CD4-positive, alpha-beta T cell (primary cell): ENCODE results near the gene CAMSAP1. TPM values are rescaled to one million over a fixed set of nuclear protein-coding genes. Genes with fewer than 3 reads are reported as not detected.
"Not testable (repeated sequence)": the region's sequence is repeated elsewhere in the genome, so short reads cannot be mapped to it uniquely, and the experiment has no call there.

Experiments used
- ATAC-seq: fragments of 200-7000 bp; cut with Tn5 transposase; one replicate; pipeline ENCODE4 v1.10.0; 2022; ENCODE audit warnings: mild to moderate bottlenecking; ENCODE audit not compliant: poor library complexity
- CTCF ChIA-PET: fragments of 350-600 bp; sonication (Branson Sonifier 250); formaldehyde crosslinking; loops from one replicate; lab custom pipeline; 2021; ENCODE audit warnings: antibody characterized with exemption, inconsistent platforms; lab: Charles Lee
- POLR2A ChIA-PET: fragments of 350-600 bp; sonication (Branson Sonifier 250); formaldehyde crosslinking; loops from one replicate; lab custom pipeline; 2021; ENCODE audit warnings: antibody characterized with exemption, inconsistent platforms; lab: Charles Lee
- DNase-seq, 14 experiments: peaks; one replicate each; pipeline ENCODE4 v3.0.0-alpha.2; 2013 to 2020; ENCODE audit warnings: mixed read lengths in 2 of 14
- H3K27ac ChIP-seq, 2 donors: one replicate each; pipeline versions ENCODE4 v1.5.1 to v1.7.0; 2013; ENCODE audit warnings: low read length in 2 of 2, low read depth in 1 of 2, mild to moderate bottlenecking in 1 of 2
- H3K27me3 ChIP-seq, 2 experiments: 1 replicate in 1 of 2; 2 replicates in 1 of 2; pipeline versions ENCODE4 v1.6.1 to v1.7.0; 2013; ENCODE audit warnings: low read length in 2 of 2, control low read depth in 1 of 2, mild to moderate bottlenecking in 1 of 2, moderate library complexity in 1 of 2; ENCODE audit not compliant: insufficient read depth in 2 of 2, control insufficient read depth in 1 of 2
- H3K36me3 ChIP-seq: one replicate; pipeline ENCODE4 v1.6.1; 2013; ENCODE audit warnings: low read length, control low read depth; ENCODE audit not compliant: insufficient read depth
- H3K4me1 ChIP-seq: one replicate; pipeline ENCODE4 v1.6.1; 2013; ENCODE audit warnings: low read length, control low read depth; ENCODE audit not compliant: insufficient read depth
- H3K4me3 ChIP-seq: one replicate; pipeline ENCODE4 v1.5.1; 2013; ENCODE audit warnings: mild to moderate bottlenecking, low read length, moderate library complexity
- H3K9me3 ChIP-seq, 2 experiments: 1 replicate in 1 of 2; 2 replicates in 1 of 2; pipeline versions ENCODE4 v1.6.1 to v1.7.0; 2013; ENCODE audit warnings: low read length in 2 of 2, mild to moderate bottlenecking in 2 of 2, control low read depth in 1 of 2, moderate library complexity in 1 of 2; ENCODE audit not compliant: control insufficient read depth in 1 of 2, insufficient read depth in 1 of 2
- H3K27ac Mint-ChIP-seq: one replicate; pipeline ENCODE4 v1.8.0; 2020; ENCODE audit warnings: mixed read lengths
- H3K27me3 Mint-ChIP-seq: one replicate; pipeline ENCODE4 v1.8.0; 2021; ENCODE audit warnings: mixed read lengths
- H3K36me3 Mint-ChIP-seq: one replicate; pipeline ENCODE4 v1.8.0; 2021; ENCODE audit warnings: low read depth, mixed read lengths
- H3K4me1 Mint-ChIP-seq: one replicate; pipeline ENCODE4 v1.8.0; 2021; ENCODE audit warnings: low read depth, mixed read lengths
- H3K4me3 Mint-ChIP-seq: one replicate; pipeline ENCODE4 v1.8.0; 2020; ENCODE audit warnings: mild to moderate bottlenecking, mixed read lengths
- H3K9me3 Mint-ChIP-seq: one replicate; pipeline ENCODE4 v1.8.0; 2020; ENCODE audit warnings: mixed read lengths
- CTCF ChIP-seq: fragments of 200-600 bp; IDR thresholded peaks from one replicate; pipeline ENCODE4 v1.8.0; 2022; ENCODE audit warnings: antibody characterized with exemption, mild to moderate bottlenecking
- intact Hi-C, 2 experiments: fragments of 100-400 bp; cut with DNase I in 1 of 2; cut with micrococcal nuclease in 1 of 2; formaldehyde crosslinking; loops; one replicate each; pipeline versions ENCODE4 v1.15.1 to v1.9.0; 2023 to 2025; cut with DNase I, micrococcal nuclease
- total RNA-seq, 174 experiments: library from RNA in 2 of 174; stranded (reverse) in 2 of 174; gene quantifications; one replicate each; pipeline ENCODE4 v1.2.3 and lab custom pipeline; 2021 to 2026

The CAMSAP1 gene
- total RNA-seq, 2 experiments from 2014 or later: 16.8 to 18.2 TPM

GRCh38 chr9:135919318-135919890 is 12.1 kb upstream of the CAMSAP1 start:
- Histone ChIP-seq H3K36me3 (peaks cover 14% of the 10 kb centered on the region), H3K4me1 (no peaks in the 10 kb centered on the region), H3K27ac (no peak overlapping the region), H3K27me3 (no peaks in the 10 kb centered on the region), H3K9me3 (peaks cover 50 to 51% of the 10 kb centered on the region in 2 experiments), H3K4me3 (no peak overlapping the region)
- CTCF ChIA-PET: no interaction called here
- no peak for TF ChIP-seq CTCF
- H3K27ac Mint-ChIP-seq: no peak overlapping the region
- ATAC-seq (no peak), DNase-seq (peak in 1 of 14 experiments; percentile 20)
- no peaks in the 10 kb centered on the region for H3K27me3 Mint-ChIP-seq
- no peaks in the 10 kb centered on the region for H3K4me1 Mint-ChIP-seq
- no peak overlapping the region for H3K4me3 Mint-ChIP-seq
- POLR2A ChIA-PET: no interaction called here
- H3K9me3 Mint-ChIP-seq: peaks cover 14% of the 10 kb centered on the region
- intact Hi-C loops: no loop called here
- peaks cover 29% of the 10 kb centered on the region for H3K36me3 Mint-ChIP-seq

GRCh38 chr9:135916227-135916626 is 8.9 kb upstream of the CAMSAP1 start:
- ATAC-seq, H3K4me1 Mint-ChIP-seq, POLR2A ChIA-PET, CTCF ChIA-PET, H3K27ac Mint-ChIP-seq, H3K27me3 Mint-ChIP-seq, H3K27me3 ChIP-seq, H3K4me3 ChIP-seq, H3K4me1 ChIP-seq, H3K4me3 Mint-ChIP-seq, intact Hi-C loops, H3K27ac ChIP-seq: not testable (repeated sequence)
- Histone ChIP-seq H3K36me3 (peaks cover 29% of the 10 kb centered on the region), H3K9me3 (peaks cover 60 to 70% of the 10 kb centered on the region in 2 experiments)
- DNase-seq: peak in 1 of 14 experiments; percentile 11
- H3K9me3 Mint-ChIP-seq: peaks cover 18% of the 10 kb centered on the region
- peaks cover 55% of the 10 kb centered on the region for H3K36me3 Mint-ChIP-seq

GRCh38 chr9:135914921-135915320 is 7.6 kb upstream of the CAMSAP1 start:
- Histone ChIP-seq H3K4me1 (peaks cover 4% of the 10 kb centered on the region), H3K36me3 (peaks cover 31% of the 10 kb centered on the region), H3K27ac (no peak overlapping the region), H3K27me3 (no peaks in the 10 kb centered on the region), H3K4me3 (no peak overlapping the region), H3K9me3 (peaks cover 59 to 60% of the 10 kb centered on the region in 2 experiments)
- intact Hi-C loops: no loop called here
- H3K4me1 Mint-ChIP-seq: peaks cover 16% of the 10 kb centered on the region
- H3K9me3 Mint-ChIP-seq: peaks cover 20% of the 10 kb centered on the region
- no peak for TF ChIP-seq CTCF
- peaks cover 68% of the 10 kb centered on the region for H3K36me3 Mint-ChIP-seq
- no peak for ATAC-seq
- no peak overlapping the region for H3K4me3 Mint-ChIP-seq
- no peaks in the 10 kb centered on the region for H3K27me3 Mint-ChIP-seq
- CTCF ChIA-PET: no interaction called here
- DNase-seq: peak in 1 of 14 experiments; percentile 19
- no peak overlapping the region for H3K27ac Mint-ChIP-seq
- POLR2A ChIA-PET: no interaction called here

GRCh38 chr9:135911233-135911632 is 3.9 kb upstream of the CAMSAP1 start:
- Histone ChIP-seq H3K9me3 (peaks cover 26 to 31% of the 10 kb centered on the region in 2 experiments), H3K4me1 (peaks cover 26% of the 10 kb centered on the region), H3K36me3 (peaks cover 33% of the 10 kb centered on the region)
- H3K9me3 Mint-ChIP-seq: peaks cover 14% of the 10 kb centered on the region
- H3K4me3 ChIP-seq, CTCF ChIA-PET, H3K27ac ChIP-seq, H3K27ac Mint-ChIP-seq, POLR2A ChIA-PET, H3K27me3 ChIP-seq, H3K27me3 Mint-ChIP-seq, DNase-seq, H3K4me3 Mint-ChIP-seq, intact Hi-C loops, ATAC-seq: not testable (repeated sequence)
- H3K4me1 Mint-ChIP-seq: peaks cover 32% of the 10 kb centered on the region
- peaks cover 73% of the 10 kb centered on the region for H3K36me3 Mint-ChIP-seq
